IPS-18c (cell line): ENCODE data around the gene SDK1.
"Not testable (repeated sequence)": the region's sequence is repeated elsewhere in the genome, so short reads cannot be mapped to it uniquely, and the experiment has no call there.

Experiments used
- H3K4me3 ChIP-seq: 2 replicates; pipeline ENCODE4 v1.7.0; 2013; ENCODE audit warnings: low read depth, mild to moderate bottlenecking, low read length, moderate library complexity; ENCODE audit not compliant: insufficient read depth
- H3K9me3 ChIP-seq: one replicate; pipeline ENCODE4 v1.6.1; 2013; ENCODE audit warnings: mild to moderate bottlenecking, low read length, moderate library complexity; ENCODE audit not compliant: control insufficient read depth, insufficient read depth

The SDK1 gene

DNA sequence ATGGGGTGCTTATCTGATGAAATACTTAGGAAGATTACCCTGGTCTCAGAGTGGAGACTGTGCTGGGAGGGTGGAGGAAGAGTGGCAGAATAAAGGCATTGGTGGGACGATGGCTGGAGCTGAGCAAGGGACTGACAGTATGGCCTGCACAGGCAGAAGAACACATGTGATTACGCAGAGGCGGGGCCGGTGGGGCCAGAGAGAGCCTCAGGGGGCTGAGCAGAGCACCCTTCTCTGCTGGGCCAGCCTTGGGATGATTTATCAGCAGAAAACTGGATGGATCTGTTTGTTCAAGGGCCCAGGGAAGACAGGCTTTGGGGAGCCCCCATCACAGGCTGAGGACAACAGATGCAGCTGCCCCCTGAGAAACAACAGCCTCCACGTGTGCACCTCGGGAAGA, 272.1 kb downstream of the SDK1 start:
- no peaks in the 10 kb centered on the region for H3K9me3 ChIP-seq
- H3K4me3 ChIP-seq = no peak overlapping the region

GRCh38 chr7:3574386-3574785, 273.3 kb downstream of the SDK1 start:
- Histone ChIP-seq H3K9me3 (peaks cover 2% of the 10 kb centered on the region), H3K4me3 (no peak overlapping the region)

DNA sequence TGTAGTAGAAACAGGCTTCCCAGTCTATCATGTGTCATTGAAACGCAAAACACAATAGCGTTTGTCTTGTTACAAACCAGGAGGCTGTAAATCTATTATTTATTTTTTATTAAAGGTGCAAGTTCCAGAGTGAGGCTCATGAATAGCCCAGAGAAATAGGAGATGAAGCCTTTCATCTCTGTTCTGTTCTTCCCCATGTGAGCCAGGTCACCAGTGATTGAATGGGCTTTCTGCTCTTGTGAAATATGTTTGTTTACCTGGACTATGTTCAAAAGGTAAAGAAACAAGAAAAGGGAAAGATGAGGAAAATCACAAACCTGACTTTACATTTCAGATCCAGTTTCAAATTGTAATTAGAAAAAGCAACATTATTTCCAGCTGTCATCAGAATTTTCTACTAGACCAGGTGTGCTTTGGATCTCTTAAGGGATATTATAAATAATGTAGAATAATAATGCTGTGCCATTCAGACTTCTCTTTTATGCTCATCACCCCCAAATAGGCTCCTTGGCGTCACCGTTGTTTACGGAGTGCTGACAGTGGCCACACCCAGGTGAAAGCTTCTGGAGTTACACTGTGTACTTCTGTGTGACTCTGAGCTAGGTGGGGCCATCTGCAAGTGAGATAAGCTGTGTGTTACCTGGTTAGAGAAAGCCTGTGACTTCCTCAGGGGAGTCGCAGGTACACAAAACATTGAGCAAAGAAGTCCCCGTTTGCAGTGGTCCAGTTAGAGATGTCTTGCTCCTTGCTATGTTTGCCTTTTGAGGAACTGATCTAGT, 274.9 kb downstream of the SDK1 start:
- H3K4me3 ChIP-seq = no peak overlapping the region
- peaks cover 2% of the 10 kb centered on the region for H3K9me3 ChIP-seq

DNA sequence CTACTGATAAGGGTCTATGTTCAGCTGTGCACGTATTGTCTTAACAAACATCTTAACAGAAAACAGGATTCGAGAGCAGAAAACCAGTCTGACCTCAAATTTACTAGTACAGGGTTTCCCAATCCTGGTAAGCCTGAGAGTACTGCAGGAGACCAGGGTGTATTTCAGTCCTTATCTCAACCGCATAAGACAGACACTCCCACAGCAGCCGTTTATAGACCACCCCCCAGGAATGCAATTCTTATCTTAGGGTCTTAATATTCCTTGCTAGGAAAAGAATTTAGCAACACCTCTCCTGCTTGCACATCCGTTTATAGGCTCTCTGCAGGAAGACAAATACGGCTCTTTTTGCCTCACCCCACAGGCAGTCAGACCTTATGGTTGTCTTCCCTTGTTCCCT, 277.3 kb downstream of the SDK1 start:
- Histone ChIP-seq H3K4me3 (no peak overlapping the region), H3K9me3 (peaks cover 2% of the 10 kb centered on the region)

- H3K4me3 ChIP-seq = no peak overlapping the region
- peaks cover 2% of the 10 kb centered on the region for H3K9me3 ChIP-seq
Observed at GRCh38 chr7:3579638-3580219, 278.7 kb downstream of the SDK1 start.

DNA sequence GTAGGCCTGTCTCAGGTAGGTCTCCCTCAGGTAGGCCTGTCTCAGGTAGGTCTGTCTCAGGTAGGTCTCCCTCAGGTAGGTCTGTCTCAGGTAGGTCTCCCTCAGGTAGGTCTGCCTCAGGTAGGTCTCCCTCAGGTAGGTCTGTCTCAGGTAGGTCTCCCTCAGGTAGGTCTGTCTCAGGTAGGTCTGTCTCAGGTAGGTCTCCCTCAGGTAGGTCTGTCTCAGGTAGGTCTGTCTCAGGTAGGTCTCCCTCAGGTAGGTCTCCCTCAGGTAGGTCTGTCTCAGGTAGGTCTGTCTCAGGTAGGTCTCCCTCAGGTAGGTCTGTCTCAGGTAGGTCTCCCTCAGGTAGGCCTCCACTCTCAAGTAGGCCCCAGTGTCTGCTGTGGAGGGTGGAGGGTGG, 281.1 kb downstream of the SDK1 start:
- H3K4me3 ChIP-seq, H3K9me3 ChIP-seq: not testable (repeated sequence)

GRCh38 chr7:3585826-3586225, 284.8 kb downstream of the SDK1 start:
- Histone ChIP-seq H3K4me3 (no peak overlapping the region), H3K9me3 (no peaks in the 10 kb centered on the region)

DNA sequence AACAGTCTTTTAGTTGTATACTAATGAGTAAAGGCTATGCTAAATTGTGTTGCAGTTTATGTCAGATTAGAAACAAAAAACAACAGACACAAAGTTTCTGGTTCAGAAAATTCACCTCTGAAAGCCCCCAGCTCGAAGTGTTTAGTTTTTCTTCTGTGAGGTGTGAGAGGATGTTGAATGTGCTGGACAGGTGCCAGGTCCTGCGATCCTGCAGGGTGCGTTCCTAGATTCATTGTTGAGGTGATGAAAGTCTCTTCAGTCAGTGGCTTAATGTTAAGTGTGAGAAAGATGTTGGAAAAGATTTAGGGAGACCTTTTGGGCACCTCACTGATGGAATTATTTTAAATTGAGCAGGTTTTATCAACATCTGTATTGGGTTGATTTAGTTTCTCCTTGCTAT, 287.3 kb downstream of the SDK1 start:
- Histone ChIP-seq H3K4me3 (no peak overlapping the region), H3K9me3 (no peaks in the 10 kb centered on the region)

GRCh38 chr7:3589752-3590151, 288.7 kb downstream of the SDK1 start:
- Histone ChIP-seq H3K9me3 (no peaks in the 10 kb centered on the region), H3K4me3 (no peak overlapping the region)

- Histone ChIP-seq H3K9me3 (no peaks in the 10 kb centered on the region), H3K4me3 (no peak overlapping the region)
Observed at GRCh38 chr7:3591219-3591618, 290.2 kb downstream of the SDK1 start.

DNA sequence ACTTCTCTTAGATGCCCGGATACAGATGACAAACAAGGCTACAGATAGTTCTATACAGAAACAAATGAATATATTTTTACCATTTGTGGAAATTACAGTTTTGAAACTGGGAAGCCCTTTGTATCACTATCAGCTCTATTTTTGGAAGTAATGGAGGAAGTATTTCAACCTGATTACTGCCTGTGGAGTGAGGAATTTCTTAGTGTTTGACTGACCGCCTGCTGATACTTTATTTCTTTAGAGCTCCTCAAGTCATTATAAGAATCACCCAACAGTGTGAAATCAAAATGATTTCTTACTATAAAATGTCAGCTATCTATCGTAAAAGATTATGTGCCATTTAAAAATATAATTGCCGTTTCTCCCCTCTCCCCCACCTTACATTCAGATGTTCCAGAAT, 290.9 kb downstream of the SDK1 start:
- no peaks in the 10 kb centered on the region for H3K9me3 ChIP-seq
- no peak overlapping the region for H3K4me3 ChIP-seq

DNA sequence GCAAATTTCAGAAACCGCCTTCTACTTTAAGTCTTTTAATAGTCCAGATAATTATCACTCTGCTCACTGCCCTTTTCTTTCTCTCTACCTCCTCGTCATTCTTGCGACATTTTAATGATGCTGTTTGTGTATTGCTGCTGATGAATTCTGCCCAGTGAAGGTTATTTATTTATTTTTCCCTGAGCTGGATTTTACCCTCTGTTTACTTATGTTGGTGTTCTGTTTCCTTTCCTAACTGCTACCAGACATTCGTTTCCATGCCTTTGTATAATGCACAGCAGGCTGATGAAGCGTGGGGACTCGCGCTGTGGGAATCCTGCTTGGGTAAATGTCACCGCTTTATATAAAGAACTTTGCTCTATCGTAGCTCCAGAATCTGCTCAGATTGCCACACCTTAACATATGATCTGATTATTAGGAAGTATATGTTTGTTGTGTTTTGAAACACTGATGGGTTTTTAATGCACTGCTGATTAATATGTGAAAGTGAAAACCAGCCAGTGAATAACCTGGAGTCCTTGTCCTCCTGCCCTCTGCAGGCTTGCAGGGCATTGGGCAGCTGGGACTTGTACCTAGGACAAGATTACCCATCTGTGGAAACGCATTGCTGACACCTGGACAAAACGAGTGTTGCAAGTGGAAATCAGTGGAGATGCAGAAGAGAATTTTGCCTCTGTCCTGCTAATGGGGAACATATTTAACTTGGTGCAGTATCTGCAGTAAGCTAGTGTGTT, 291.5 kb downstream of the SDK1 start:
- Histone ChIP-seq H3K9me3 (no peaks in the 10 kb centered on the region), H3K4me3 (no peak overlapping the region)

DNA sequence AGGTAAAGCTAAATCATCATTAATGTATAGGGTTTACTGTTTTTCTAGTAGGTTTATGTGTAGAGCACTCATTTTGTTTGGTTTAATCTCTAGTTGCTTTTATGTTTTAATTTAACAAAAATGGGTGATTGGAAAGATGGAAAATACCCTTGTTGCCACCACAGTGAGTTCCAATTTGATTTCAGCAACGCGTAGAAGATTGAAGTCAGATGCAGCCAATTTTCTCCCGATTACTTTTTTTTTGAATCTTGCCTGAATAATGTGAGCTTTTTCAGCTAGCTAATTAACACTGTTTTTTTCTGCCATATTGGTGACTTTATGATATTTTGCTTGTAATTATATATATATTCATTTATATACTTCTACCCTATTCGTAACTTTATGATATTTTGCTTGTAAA, 293.8 kb downstream of the SDK1 start:
- H3K4me3 ChIP-seq = no peak overlapping the region
- no peaks in the 10 kb centered on the region for H3K9me3 ChIP-seq

- Histone ChIP-seq H3K9me3 (no peaks in the 10 kb centered on the region), H3K4me3 (no peak overlapping the region)
Observed at GRCh38 chr7:3598854-3599253, 297.8 kb downstream of the SDK1 start.

- Histone ChIP-seq H3K4me3 (no peak overlapping the region), H3K9me3 (no peaks in the 10 kb centered on the region)
Observed at GRCh38 chr7:3605222-3605621, 304.2 kb downstream of the SDK1 start.

- H3K9me3 ChIP-seq = no peaks in the 10 kb centered on the region
- H3K4me3 ChIP-seq = no peak overlapping the region
Observed at GRCh38 chr7:3606436-3606835, 305.4 kb downstream of the SDK1 start.

DNA sequence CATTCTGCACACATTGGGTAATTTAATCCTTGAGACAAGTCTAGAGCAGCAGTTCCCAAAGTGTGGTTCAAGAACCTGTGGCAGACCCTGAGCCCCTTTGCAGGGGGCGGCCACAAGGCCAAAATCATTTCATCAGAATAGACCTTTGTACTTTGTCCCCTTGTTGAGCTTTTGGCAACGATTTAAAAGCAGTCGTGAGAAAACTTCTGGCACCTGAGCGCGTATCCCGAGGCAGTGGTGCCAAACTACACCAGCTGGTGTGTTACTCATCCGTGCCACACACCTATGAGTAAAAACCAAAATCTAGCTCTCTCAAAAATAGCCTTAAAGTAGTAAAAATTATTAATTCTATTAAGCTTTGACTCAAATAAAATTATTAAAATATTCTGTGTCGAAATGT, 306.8 kb downstream of the SDK1 start:
- no peak overlapping the region for H3K4me3 ChIP-seq
- H3K9me3 ChIP-seq = no peaks in the 10 kb centered on the region

DNA sequence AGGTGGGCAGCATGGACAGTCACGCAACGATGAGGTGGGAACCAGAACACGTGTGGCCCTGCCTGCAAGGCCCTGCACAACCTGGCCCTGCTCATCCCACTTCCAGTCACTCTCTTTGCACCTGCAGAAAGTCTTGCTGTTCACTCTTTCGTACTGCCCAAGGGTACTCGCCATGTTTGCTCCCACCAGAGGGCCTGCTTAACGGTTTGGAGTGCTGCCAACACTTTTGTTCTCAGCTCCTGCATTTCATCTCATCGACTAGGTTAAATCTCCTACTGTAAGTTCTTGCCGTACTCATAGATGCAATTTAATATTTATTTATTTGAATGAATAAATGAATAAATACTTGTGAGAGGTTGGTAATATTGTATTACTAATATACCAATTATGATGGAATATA, 315.3 kb downstream of the SDK1 start:
- H3K9me3 ChIP-seq = no peaks in the 10 kb centered on the region
- no peak overlapping the region for H3K4me3 ChIP-seq
